MM.1S (cell line): ENCODE data around the gene PRSS38.

Experiments
- EZH2 ChIP-seq: fragments of 300-600 bp; sonication (generic); optimal IDR thresholded peaks from 2 replicates; pipeline ENCODE3; 2017; ENCODE audit warnings: low read depth, mild to moderate bottlenecking, antibody characterized with exemption, low read length, mixed read lengths
- EZH2phosphoT487 ChIP-seq: fragments of 300-600 bp; sonication (generic); IDR thresholded peaks from 2 replicates; pipeline ENCODE4 v1.6.1; 2018; ENCODE audit warnings: antibody characterized with exemption, low read length
- TF ChIP-seq, protein P1 (sequence below): fragments of 300-600 bp; sonication (generic); IDR thresholded peaks from 2 replicates; pipeline ENCODE4 v1.5.1; 2016; ENCODE audit warnings: antibody characterized with exemption, low read length, mixed read lengths

DNA sequence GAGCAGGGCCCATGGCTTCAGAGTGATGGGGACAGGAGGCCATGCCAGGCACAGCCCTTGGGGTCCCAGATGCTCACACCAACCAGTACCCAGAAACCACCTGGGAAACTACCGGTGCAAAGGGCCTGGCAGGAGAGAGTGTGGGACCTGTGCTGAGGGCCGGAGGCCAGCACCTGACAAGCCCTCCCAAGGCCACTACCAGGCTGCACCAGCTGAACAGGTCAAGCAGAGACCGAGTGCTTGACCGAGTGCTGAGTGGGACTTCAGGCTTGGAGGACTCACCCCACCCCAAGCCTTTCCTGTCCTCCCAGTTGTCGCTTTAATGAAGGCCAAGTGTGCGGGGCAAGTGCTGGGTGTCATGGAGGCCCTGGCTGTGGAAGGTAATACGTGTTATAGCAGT lies 43.7 kb upstream of the PRSS38 start:
- TF ChIP-seq, protein P1, sequence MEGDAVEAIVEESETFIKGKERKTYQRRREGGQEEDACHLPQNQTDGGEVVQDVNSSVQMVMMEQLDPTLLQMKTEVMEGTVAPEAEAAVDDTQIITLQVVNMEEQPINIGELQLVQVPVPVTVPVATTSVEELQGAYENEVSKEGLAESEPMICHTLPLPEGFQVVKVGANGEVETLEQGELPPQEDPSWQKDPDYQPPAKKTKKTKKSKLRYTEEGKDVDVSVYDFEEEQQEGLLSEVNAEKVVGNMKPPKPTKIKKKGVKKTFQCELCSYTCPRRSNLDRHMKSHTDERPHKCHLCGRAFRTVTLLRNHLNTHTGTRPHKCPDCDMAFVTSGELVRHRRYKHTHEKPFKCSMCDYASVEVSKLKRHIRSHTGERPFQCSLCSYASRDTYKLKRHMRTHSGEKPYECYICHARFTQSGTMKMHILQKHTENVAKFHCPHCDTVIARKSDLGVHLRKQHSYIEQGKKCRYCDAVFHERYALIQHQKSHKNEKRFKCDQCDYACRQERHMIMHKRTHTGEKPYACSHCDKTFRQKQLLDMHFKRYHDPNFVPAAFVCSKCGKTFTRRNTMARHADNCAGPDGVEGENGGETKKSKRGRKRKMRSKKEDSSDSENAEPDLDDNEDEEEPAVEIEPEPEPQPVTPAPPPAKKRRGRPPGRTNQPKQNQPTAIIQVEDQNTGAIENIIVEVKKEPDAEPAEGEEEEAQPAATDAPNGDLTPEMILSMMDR: no peak
- no peak for TF ChIP-seq EZH2
- no peak for TF ChIP-seq EZH2phosphoT487
